Hematopoietic multipotent progenitor cell treated with erythropoietin and hydrocortisone succinate and interleukin-3 and kit ligand, for 17 days (in vitro differentiated cells): ENCODE measurements around the gene SLC25A34.
A peak's percentile ranks its signal among the peaks of the same experiment; 100 is the strongest.
"Not testable (repeated sequence)": the region's sequence is repeated elsewhere in the genome, so short reads cannot be mapped to it uniquely, and the experiment has no call there.

ENCODE experiments used
- DNase-seq: peaks from one replicate; pipeline ENCODE4 v3.0.0-alpha.2; 2015; ENCODE audit warnings: low spot score

Gene SLC25A34

GRCh38 chr1:15736038-15736891 is at the start of gene SLC25A34:
TSS of gene SLC25A34 (plus strand) at chr1:15736258. CDS start at chr1:15736486, 228 bp downstream.
- no peak for DNase-seq

DNA sequence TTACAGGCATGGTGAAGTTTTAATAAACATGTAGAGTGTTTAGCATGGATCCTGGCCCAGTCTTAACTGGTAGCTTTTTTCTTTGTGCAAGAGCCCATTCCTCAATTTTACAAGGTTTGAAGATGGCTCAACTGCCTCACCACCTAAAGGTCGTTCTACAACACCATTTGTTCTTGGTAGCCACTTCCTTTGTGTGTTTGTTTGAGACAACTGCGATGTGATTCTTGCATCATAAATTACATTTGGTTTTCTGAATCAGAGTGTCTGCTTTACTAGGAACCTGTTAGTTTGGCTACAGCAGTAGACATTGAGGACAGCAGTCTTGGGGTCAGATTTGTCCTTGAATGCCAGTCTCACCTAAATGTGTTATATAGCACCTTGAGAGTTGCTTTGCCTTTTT is 48.6 kb upstream of the SLC25A34 start:
- no peak for DNase-seq

GRCh38 chr1:15690317-15690716 is 45.7 kb upstream of the SLC25A34 start:
- no peak for DNase-seq

DNA sequence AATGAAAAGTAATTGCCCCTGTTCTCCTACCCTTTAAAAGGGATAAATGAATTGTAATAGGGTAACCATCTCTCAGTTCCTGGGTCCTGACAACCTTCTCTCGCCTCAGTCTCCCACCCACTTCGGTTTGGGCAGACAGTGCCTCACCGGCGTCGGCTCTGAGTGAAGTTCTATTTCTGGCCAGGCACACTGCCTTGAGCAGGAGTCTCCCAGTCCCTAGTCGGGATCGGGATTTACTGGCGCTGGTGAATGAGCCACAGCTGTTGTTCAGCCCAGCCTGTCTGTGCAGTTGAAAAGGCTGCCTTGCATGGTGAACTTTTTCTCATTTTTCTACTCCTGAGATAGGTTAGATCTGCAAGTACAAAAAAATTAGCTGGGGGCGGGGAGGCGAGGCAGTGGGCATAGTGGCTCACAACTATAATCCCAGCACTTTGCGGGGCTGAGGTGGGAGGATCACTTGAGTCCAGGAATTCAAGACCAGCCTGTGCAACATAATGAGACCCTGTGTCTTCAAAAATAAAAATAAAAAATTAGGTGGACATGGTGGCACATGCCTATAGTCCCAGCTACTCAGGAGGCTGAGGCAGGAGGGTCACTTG is 44.5 kb upstream of the SLC25A34 start:
- no peak for DNase-seq

DNA sequence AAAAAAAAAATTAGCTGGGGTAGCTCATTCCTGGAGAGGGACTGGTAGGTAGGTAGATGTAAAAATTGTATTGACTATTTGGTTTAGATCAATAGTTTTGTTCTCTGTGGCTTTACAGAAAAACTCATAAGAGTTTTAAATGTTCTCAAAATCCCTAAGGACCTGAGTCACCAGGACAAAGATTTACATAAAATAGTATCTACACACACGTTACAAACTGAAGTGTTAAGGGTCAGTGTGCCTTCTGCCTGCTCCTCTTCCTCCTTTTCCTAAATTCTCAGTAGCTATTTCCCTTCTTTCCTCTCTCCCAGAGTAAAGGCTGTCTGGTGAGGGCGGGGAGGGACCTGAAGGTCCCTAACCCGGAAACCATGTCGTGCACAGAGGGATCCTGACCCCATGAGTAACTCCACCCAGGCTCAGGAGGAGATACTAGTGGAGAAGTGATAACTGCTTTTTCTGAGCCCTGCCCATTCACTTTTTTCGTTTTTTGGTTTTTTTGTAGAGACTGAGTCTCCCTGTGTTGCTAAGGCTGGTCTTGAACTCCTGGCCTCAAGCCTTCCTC is 43.9 kb upstream of the SLC25A34 start:
- peak; percentile 36 for DNase-seq

DNA sequence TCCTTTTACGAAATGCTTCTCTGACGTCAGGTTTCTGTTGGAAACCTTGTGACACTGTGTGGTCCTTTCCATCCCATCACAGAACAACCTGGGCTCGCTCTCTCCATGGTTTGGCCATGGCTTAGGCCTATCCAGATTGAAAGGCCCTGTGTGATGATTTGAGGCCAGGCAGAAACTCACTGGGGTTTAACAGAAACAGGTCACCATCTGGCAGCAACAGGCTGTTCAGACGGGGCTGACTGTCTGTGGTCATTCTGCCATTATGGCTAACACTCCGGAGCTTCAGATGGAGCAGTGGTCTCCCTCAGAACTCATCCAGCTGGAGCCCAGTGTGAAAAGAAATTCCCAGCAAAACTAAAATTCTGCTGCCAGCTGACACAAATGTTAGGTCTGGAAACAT is 42.7 kb upstream of the SLC25A34 start:
- no peak for DNase-seq

GRCh38 chr1:15696956-15697521 is 39.0 kb upstream of the SLC25A34 start:
- no peak for DNase-seq

DNA sequence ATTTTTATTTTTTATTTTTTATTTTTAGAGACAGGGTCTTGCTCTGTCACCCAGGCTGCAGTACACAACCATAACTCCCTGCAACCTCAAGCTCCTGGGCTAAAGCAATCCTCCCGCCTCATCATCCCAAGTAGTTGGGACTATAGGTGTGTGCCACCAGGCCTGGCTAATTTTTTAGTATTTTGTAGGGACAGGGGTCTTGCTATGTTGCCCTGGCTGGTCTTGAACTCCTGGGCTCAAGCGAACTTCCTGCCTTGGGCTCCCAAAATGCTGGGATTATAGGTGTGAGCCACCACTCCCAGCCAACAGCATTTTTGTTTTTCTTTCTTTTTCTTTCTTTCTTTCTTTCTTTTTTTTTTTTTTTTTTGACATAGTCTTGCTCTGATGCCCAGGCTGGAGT is 37.9 kb upstream of the SLC25A34 start:
- DNase-seq, result no peak

- DNase-seq, result not testable (repeated sequence)
Observed at GRCh38 chr1:15699321-15699720, 36.7 kb upstream of the SLC25A34 start.

GRCh38 chr1:15700508-15700907 is 35.5 kb upstream of the SLC25A34 start:
- no peak for DNase-seq

DNA sequence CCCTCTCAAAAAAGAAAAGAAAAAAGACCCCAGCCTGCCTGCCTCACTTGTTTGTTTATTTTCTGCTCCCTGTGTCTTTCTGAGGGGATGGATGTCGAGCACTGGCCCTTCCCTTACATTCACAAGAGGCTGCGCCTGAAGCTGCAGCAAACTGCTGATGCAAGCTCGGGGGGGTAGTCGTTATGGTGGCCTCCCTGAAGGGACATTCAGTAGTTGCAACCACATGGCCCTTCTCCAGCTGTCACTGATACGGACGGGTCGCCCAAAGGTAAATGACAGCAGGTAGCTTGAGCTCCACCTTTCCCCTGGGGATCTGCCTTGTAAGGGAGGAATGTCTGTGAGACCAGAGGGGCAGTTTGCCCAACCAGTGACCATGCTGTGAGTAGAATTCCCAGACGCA is 34.3 kb upstream of the SLC25A34 start:
- DNase-seq, result no peak

DNA sequence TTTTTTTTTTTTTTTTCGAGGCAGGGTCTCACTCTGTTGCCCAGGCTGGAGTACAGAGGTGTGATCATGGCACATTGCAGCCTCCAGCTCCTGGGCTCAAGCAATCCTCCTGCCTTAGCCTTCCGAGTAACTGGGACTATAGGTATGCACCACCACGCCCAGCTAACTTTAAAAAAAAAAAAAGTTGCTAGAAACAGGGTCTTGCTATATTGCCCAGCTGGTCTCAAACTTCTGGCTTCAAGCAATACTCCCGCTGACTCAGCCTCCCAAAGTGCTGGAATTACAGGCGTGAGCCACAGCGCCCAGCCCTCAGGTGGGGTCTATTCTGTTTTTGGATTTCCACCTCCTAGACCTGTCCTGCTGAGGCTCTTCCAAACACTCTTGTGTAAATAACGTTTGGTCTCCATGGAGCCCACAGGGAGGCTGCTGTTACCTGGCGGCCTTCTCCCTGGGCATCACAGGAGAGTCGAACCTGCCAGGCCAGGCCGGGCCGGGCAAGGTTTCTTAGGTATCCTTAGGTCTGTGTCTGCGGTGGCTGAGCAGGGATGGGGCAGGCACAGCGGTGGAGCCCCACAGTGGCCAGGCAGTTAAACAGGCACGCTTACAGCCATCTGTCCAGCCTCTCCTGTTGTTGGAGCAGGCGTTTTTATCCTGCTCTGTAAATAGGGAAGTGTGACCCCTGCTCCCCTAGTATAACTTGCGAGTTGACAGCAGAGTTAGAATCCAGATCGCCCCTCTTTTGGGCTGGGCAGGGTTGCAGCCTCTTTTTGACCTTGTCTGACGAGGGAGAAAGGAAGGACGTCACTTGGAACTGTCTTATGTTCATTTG is 33.1 kb upstream of the SLC25A34 start:
- DNase-seq, result no peak

- no peak for DNase-seq
Observed at GRCh38 chr1:15703562-15703961, 32.5 kb upstream of the SLC25A34 start.

DNA sequence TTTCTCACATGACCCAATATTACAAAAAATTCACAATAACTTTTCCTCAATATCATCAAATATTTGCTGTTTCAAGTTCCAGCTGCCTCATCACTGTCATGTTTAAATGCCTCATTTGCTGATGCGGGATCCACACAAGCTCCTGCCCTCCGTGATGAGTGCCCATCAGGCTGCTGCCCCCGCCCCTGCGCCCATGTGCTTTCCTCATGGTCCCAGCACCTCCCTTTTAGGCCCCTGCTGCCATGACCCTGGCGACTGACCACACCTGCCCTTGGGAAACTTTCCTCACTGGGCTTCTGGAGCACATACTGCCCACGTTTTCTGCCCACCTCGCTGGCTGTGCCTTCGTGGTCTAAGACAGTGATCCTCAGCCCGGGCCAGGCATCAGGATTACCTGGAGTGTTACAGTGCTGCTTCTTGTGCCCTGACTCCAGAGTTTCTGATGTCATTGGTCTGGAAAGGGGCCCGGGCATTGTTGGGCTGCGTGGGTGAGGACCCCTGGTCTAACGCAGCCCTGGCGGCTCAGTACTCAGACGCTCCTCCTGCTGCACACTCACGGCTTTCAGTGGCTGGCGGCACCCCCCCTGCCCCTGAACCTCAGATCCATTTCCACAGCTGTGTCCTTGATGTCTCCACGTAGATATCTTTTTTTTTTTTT is 31.4 kb upstream of the SLC25A34 start:
- DNase-seq, result no peak

DNA sequence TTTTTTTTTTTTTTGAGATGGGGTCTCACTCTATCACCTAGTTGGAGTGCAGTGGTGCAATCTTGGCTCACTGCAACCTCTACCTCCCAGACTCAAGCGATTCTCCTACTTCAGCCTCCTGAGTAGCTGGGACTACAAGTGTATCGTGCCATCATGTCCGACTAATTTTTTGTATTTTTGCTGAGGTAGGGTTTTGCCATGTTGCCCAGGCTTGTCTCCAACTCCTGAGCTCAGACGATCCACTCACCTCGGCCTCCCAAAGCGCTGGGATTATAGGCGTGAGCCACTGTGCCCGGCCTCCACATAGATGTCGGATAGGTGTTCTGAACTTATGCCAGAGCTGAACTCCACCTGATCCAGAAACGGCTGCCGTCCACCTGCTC is 30.9 kb upstream of the SLC25A34 start:
- DNase-seq, result no peak

DNA sequence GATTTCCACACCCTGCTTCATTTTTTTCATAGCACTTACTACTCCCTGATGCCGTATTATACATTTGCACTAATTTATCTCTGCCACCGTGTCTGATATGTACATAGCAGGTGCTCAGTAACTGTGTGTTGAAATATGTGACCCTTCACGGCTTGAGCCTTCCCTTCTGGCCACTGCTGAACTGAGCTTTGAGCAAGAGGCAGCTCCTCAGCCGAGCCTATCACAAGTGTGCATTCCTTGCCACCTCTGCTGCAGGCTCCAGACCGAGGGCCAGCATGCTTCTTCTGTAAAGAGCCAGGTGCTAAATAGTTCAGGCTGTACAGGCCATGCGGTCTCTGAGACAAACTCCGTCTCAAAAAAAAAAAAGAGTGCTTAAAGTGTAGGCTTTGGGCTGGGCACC is 29.3 kb upstream of the SLC25A34 start:
- DNase-seq, result no peak

DNA sequence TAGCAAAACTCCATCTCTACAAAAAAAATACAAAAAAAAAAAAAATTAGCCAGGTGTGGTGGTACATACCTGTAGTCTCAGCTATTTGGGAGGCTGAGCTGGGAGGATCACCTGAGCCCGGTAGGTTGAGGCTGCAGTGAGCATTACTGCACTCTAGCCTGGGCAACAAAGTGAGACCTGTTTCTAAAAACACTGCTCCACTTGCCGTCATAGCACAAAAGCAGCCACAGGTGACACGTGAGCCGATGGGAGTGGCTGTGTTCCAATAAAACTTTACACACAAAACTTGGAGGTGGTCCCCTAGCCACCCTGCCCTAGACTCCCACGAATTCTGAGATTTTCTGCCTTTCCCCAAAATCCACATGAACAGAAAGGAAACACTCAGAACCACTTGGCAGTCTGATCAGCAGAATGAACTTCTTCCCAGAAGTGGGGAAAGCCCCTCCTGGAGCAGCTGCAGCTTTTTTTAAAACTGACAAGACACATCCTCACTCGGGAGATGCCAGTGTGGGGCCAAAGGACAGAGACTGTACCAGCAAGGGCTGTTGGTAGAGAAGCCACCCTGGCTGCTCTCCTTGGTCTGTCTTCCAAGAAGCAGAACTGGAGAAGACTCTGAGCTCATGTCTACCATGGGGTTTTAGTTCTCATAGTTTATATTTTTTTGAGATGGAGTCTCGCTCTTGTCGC is 28.7 kb upstream of the SLC25A34 start:
- DNase-seq, result no peak

DNA sequence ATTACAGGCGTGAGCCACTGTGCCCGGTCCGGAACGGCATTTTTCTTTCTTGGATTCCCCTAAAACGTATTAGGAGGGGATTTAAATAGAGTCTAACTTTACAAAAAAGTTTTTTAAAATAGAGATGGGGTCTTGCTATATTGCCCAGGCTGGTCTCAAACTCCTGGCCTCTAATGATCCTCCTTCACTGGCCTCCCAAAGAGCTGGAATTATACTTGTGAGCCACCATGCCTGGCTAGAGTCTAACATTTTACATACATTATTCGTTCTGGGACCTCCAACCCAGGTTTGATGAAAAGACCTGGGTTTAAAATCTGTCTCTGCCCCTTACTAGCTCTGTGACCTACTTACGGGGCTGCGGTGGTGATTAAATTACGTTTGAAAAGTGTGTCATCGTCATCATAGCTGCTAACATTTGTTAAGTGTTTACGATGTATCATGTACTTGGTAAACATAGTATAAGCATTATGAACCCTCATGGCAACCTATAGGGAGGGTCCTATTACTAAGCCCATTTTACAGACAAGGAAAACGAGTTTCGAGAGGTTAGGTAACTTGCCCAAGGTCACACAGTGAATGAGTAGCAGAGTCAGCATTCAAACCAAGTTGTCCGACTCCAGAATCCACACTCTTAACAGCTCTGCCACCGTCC is 27.4 kb upstream of the SLC25A34 start:
- DNase-seq, result no peak

DNA sequence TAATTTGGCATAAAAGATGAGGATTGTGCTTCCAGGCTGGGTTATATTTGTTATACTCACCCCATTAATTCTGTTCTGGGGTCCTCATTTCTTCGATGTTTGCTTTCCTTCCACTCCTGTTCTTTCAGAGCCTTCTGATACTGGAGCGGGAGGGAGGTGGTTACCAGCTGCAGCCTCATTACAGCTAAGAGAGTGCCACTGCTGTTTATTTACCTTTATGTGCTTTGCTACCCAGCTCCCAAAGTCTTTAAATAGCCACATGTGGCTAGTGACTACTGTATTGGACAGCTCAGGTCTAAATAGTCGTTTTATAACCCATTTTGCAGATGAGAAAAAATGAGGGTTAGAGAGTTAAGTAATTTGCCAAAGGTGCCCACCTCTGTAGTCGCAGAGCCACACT is 26.8 kb upstream of the SLC25A34 start:
- no peak for DNase-seq

DNA sequence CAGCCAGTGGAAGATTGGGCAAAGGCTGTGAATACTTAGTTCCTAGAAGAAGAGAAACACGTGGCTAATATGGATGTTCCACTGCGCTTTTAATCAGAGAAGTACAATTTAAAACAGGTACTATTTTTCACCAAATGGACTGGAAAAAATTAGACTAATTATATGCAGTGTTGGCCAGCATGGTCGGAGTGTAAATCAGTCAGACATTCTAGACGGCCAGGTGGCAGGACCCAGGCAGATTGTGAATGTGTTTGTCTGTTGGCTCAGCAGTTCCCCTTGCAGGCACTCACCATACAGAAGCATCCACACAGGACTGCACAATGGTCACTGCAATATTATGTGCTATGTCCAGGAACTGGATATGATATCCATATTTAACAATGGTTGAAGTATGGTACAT is 23.9 kb upstream of the SLC25A34 start:
- DNase-seq, result no peak
